Measurements from ENCODE around the gene ZIC2. TPM values are rescaled to one million over a fixed set of nuclear protein-coding genes. Genes with fewer than 3 reads are reported as not detected.

The ZIC2 gene
- total RNA-seq, 4 donors from 2014 or later = not detected

DNA sequence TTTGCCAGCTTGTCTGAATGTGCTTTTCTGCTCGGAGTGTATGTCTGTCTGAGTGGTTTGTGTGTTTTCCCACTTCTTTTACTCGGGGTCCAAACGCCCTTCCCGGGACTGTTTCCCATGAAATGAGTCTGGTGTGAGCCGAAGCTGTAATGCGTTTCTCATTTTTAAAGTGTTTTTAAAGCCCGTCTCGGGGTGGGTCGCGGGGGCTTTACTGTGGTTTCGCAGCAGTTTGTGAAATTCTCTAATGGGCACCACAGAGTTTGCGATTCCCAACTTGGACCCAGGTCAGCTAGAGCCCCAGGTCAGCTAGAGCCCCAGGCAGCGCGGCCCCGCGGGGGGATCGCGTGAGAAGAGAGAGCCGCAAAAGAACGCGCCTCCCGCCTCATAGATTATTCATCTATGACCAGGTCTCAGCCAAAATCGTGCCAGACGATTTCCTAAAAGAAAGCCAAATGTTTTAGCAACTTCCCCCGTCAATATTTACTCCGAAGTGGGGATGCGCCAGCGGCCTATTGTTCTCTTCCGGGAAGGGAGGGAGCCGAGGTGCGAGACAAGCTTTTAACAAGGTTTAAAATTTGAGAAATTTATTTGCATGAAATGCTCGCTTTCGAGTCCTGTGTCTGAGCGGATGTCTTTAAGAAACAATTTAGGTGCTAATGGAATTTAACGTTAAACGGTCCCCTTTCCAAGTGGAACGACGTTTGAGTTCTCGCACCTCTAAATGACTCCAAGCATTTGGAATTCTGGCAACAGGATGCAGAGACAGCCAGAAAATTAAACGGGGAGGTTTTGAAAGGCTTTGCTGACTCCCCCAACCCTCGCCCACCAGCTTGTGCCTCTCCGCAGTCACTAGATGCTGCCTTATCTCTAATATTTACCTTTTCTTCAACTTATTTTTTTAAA, 2.2 kb downstream of the ZIC2 start:
- DNase-seq = no peak
- H3K36me3 ChIP-seq = no peaks in the 10 kb centered on the region
- H3K9me3 ChIP-seq = peaks cover 0 to 33% (median 0%) of the 10 kb centered on the region in 4 donors
- no peak for TF ChIP-seq POLR2A (IDR thresholded peaks at IDR 0.05)
- TF ChIP-seq, protein P1, sequence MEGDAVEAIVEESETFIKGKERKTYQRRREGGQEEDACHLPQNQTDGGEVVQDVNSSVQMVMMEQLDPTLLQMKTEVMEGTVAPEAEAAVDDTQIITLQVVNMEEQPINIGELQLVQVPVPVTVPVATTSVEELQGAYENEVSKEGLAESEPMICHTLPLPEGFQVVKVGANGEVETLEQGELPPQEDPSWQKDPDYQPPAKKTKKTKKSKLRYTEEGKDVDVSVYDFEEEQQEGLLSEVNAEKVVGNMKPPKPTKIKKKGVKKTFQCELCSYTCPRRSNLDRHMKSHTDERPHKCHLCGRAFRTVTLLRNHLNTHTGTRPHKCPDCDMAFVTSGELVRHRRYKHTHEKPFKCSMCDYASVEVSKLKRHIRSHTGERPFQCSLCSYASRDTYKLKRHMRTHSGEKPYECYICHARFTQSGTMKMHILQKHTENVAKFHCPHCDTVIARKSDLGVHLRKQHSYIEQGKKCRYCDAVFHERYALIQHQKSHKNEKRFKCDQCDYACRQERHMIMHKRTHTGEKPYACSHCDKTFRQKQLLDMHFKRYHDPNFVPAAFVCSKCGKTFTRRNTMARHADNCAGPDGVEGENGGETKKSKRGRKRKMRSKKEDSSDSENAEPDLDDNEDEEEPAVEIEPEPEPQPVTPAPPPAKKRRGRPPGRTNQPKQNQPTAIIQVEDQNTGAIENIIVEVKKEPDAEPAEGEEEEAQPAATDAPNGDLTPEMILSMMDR (IDR thresholded peaks at IDR 0.05) = no peak
- H3K4me1 ChIP-seq = peaks cover 5 to 42% (median 19%) of the 10 kb centered on the region in 4 donors
- H3K27me3 ChIP-seq = peaks cover 3 to 98% of the 10 kb centered on the region in 2 donors
- H3K27ac ChIP-seq = no peak overlapping the region
- no peak overlapping the region for H3K4me3 ChIP-seq

GRCh38 chr13:99984461-99985240, 3.1 kb downstream of the ZIC2 start:
- no peak for TF ChIP-seq POLR2A (IDR thresholded peaks at IDR 0.05)
- H3K36me3 ChIP-seq = no peaks in the 10 kb centered on the region
- peaks cover 0 to 98% of the 10 kb centered on the region in 2 donors for H3K27me3 ChIP-seq
- H3K4me3 ChIP-seq = no peak overlapping the region
- H3K9me3 ChIP-seq = peaks cover 0 to 37% (median 0%) of the 10 kb centered on the region in 4 donors
- H3K4me1 ChIP-seq = peaks cover 5 to 43% (median 16%) of the 10 kb centered on the region in 4 donors
- H3K27ac ChIP-seq = no peak overlapping the region
- DNase-seq = no peak

DNA sequence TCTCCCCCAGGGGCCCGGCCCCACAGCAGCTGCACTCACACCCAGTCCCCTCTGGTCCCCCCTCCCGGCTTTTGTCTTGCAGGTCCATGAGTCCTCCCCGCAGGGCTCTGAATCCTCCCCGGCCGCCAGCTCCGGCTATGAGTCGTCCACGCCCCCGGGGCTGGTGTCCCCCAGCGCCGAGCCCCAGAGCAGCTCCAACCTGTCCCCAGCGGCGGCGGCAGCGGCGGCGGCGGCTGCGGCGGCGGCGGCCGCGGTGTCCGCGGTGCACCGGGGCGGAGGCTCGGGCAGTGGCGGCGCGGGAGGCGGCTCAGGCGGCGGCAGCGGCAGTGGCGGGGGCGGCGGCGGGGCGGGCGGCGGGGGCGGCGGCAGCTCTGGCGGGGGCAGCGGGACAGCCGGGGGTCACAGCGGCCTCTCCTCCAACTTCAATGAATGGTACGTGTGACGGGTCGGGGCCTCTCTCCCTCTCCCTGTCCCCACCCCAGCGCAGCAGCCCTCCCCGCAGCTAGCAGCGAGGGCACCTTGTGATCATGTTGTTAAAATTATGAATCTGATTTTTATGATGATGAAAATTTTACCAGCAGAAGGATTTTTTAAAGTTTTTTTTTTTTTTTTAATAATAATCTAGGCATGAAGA, 3.8 kb downstream of the ZIC2 start:
- Histone ChIP-seq H3K9me3 (peaks cover 0 to 38% (median 0%) of the 10 kb centered on the region in 4 donors), H3K4me1 (peaks cover 0 to 43% (median 13%) of the 10 kb centered on the region in 4 donors), H3K36me3 (no peaks in the 10 kb centered on the region), H3K27me3 (peaks cover 0 to 98% of the 10 kb centered on the region in 2 donors), H3K4me3 (no peak overlapping the region), H3K27ac (no peak overlapping the region)
- no peak for DNase-seq
- TF ChIP-seq POLR2A (IDR thresholded peaks at IDR 0.05) = no peak
- TF ChIP-seq, protein P1 (IDR thresholded peaks at IDR 0.05) = no peak

- Histone ChIP-seq H3K9me3 (peaks cover 0 to 38% (median 0%) of the 10 kb centered on the region in 4 donors), H3K4me3 (no peak overlapping the region), H3K4me1 (peaks cover 0 to 41% (median 8%) of the 10 kb centered on the region in 4 donors), H3K36me3 (no peaks in the 10 kb centered on the region), H3K27ac (no peak overlapping the region), H3K27me3 (peaks cover 0 to 98% of the 10 kb centered on the region in 2 donors)
- DNase-seq = no peak
- TF ChIP-seq, protein P1 (IDR thresholded peaks at IDR 0.05) = no peak
- TF ChIP-seq POLR2A (IDR thresholded peaks at IDR 0.05) = no peak
Observed at GRCh38 chr13:99985886-99986527, 4.4 kb downstream of the ZIC2 start.

GRCh38 chr13:99986741-99987140, 5.2 kb downstream of the ZIC2 start:
- Histone ChIP-seq H3K4me3 (no peak overlapping the region), H3K9me3 (peaks cover 0 to 38% (median 0%) of the 10 kb centered on the region in 4 donors), H3K27ac (no peak overlapping the region), H3K27me3 (peaks cover 0 to 98% of the 10 kb centered on the region in 2 donors), H3K36me3 (no peaks in the 10 kb centered on the region), H3K4me1 (peaks cover 0 to 37% (median 4%) of the 10 kb centered on the region in 4 donors)
- no peak for DNase-seq
- TF ChIP-seq, protein P1 (IDR thresholded peaks at IDR 0.05) = no peak
- TF ChIP-seq POLR2A (IDR thresholded peaks at IDR 0.05) = no peak
